K562 (cell line): ENCODE measurements around the gene PDZK1. TPM values are rescaled to one million over a fixed set of nuclear protein-coding genes. Genes with fewer than 3 reads are reported as not detected.
"Not testable (repeated sequence)": the region's sequence is repeated elsewhere in the genome, so short reads cannot be mapped to it uniquely, and the experiment has no call there.

Experiments
- ATAC-seq: fragments of 200-7000 bp; cut with Tn5 transposase; 3 replicates; pipeline ENCODE4 v1.9.1; 2020; ENCODE audit warnings: moderate library complexity
- BruUV-seq: library from RNA; stranded (reverse); fragments of 400-500 nt; replicated peaks from 2 replicates; lab custom pipeline; 2021; lab: Mats Ljungman, UMichigan
- CTCF ChIA-PET: fragments of 300-600 bp; formaldehyde crosslinking; extraction: SDS; loops from one replicate; lab custom pipeline; 2021; ENCODE audit warnings: low intra/inter-chr PET ratio; lab: Yijun Ruan, JAX
- POLR2A ChIA-PET: fragments of 300-600, 350-650 bp; sonication (Branson Sonifier 250); formaldehyde crosslinking; extraction: SDS; loops from one replicate; lab custom pipeline; 2021; ENCODE audit warnings: antibody characterized with exemption, inconsistent platforms; lab: Yijun Ruan, JAX
- DNase-seq, 4 experiments: peaks; one replicate each; pipeline versions ENCODE4 v3.0.0 to v3.0.0-alpha.2; 2011 to 2018; ENCODE audit warnings: low spot score in 3 of 4, mixed read lengths in 3 of 4; ENCODE audit errors: extremely low read depth in 1 of 4
- FAIRE-seq: peaks from 2 replicates; lab custom pipeline; 2011; peaks lifted over from hg19 to GRCh38; lab: Jason Lieb, UNC
- H2AFZ ChIP-seq: 2 replicates; pipeline ENCODE4 v1.6.0; 2011; ENCODE audit warnings: low read depth, low read length, control low read depth, inconsistent platforms
- H3K27ac ChIP-seq: fragments of 200-600 bp; 3 replicates; pipeline ENCODE4 v1.8.0; 2011; ENCODE audit warnings: low read depth, mild to moderate bottlenecking, control low read depth, inconsistent platforms, low read length, moderate library complexity, mixed read lengths; ENCODE audit errors: extremely low read depth
- H3K27me3 ChIP-seq, 2 experiments: fragments of 300-600 bp in 1 of 2; 2 replicates in 1 of 2; 3 replicates in 1 of 2; pipeline versions ENCODE4 v1.6.0 to v1.8.0; 2011; ENCODE audit warnings: inconsistent platforms in 2 of 2, low read length in 2 of 2, mild to moderate bottlenecking in 1 of 2, mixed read lengths in 1 of 2, moderate library complexity in 1 of 2; ENCODE audit not compliant: control insufficient read depth in 2 of 2, insufficient read depth in 2 of 2
- H3K36me3 ChIP-seq: fragments of 300-600 bp; 3 replicates; pipeline ENCODE4 v1.8.0; 2011; ENCODE audit warnings: mild to moderate bottlenecking, low read length, inconsistent platforms; ENCODE audit not compliant: control insufficient read depth, insufficient read depth
- H3K4me1 ChIP-seq, 2 experiments: fragments of 200-600 bp in 1 of 2; replicated peaks in 1 of 2; 2 replicates in 1 of 2; 3 replicates in 1 of 2; pipeline versions ENCODE4 v1.5.1 to v1.8.0; 2011; ENCODE audit warnings: inconsistent platforms in 2 of 2, low read length in 2 of 2, mild to moderate bottlenecking in 1 of 2, mixed read lengths in 1 of 2, moderate library complexity in 1 of 2; ENCODE audit not compliant: control insufficient read depth in 2 of 2, insufficient read depth in 2 of 2
- H3K4me2 ChIP-seq: 2 replicates; pipeline ENCODE4 v1.6.1; 2011; ENCODE audit warnings: low read length, control low read depth, inconsistent platforms, mixed read lengths; ENCODE audit not compliant: insufficient read depth
- H3K4me3 ChIP-seq: fragments of 200-600 bp; sonication (generic), shearing (Covaris generic); 2 replicates; pipeline ENCODE4 v1.5.1; 2016; ENCODE audit warnings: control low read depth, inconsistent platforms
- H3K79me2 ChIP-seq: fragments of 200-600 bp; 3 replicates; pipeline ENCODE4 v1.8.0; 2011; ENCODE audit warnings: low read length, inconsistent platforms; ENCODE audit not compliant: control insufficient read depth, insufficient read depth
- H3K9ac ChIP-seq, 2 experiments: 2 replicates each; pipeline versions ENCODE4 v1.6.0 to v1.6.1; 2011; ENCODE audit warnings: low read depth in 2 of 2, low read length in 2 of 2, control low read depth in 1 of 2, inconsistent platforms in 1 of 2, mild to moderate bottlenecking in 1 of 2, mixed read lengths in 1 of 2; ENCODE audit not compliant: insufficient read depth in 1 of 2
- H3K9me1 ChIP-seq: one replicate; pipeline ENCODE4 v1.6.0; 2011; ENCODE audit warnings: inconsistent platforms, mild to moderate bottlenecking, low read length, moderate library complexity; ENCODE audit not compliant: control insufficient read depth, insufficient read depth
- H3K9me3 ChIP-seq: replicated peaks from 2 replicates; pipeline ENCODE4 v1.5.1; 2011; ENCODE audit warnings: low read depth, low read length, inconsistent platforms; ENCODE audit not compliant: control insufficient read depth, insufficient read depth
- H4K20me1 ChIP-seq: replicated peaks from 2 replicates; pipeline ENCODE4 v1.6.1; 2011; ENCODE audit warnings: low read length, inconsistent platforms, mixed read lengths; ENCODE audit not compliant: control insufficient read depth, insufficient read depth
- NFIC ChIP-seq: fragments of 450-650 bp; IDR thresholded peaks from 2 replicates; pipeline ENCODE4 v1.6.1; 2017; ENCODE audit warnings: mild to moderate bottlenecking, inconsistent platforms
- WGBS: fragments of 100-300 bp; shearing (Covaris generic); methylation state at CpG from one replicate; pipeline ENCODE4 v1.1.6; 2016; ENCODE audit warnings: low coverage, mixed read lengths; ENCODE audit not compliant: insufficient coverage; ENCODE audit errors: missing lambda C conversion rate; 5-methylcytosine and 5-hydroxymethylcytosine counted together
- in situ Hi-C: fragments of 300-500 bp; cut with MboI; formaldehyde crosslinking; loops from 4 replicates; pipeline ENCODE4 v1.15.0; 2018; ENCODE audit warnings: inconsistent platforms, mixed read lengths
- intact Hi-C: fragments of 100-400 bp; cut with micrococcal nuclease; formaldehyde crosslinking; loops from 2 replicates; pipeline ENCODE4 v1.14.2; 2022
- polyA plus RNA-seq, 8 experiments: library from polyadenylated mRNA; depleted of rRNA in 4 of 8; stranded (reverse) in 5 of 8; unstranded in 3 of 8; fragments of >200 nt; fragmentation: Nextera tagmentation in 2 of 8; fragmentation: Illumina TruSeq in 1 of 8; extraction: Ambion mirVana in 2 of 8; extraction: Trizol in 1 of 8; gene quantifications; 2 replicates each; pipeline versions ENCODE4 v1.2.1 to v1.2.3, GENCODE V29; 2011 to 2014; ENCODE audit warnings: inconsistent platforms in 1 of 8, missing spikeins in 1 of 8
- total RNA-seq, 7 experiments: library from RNA; depleted of rRNA in 6 of 7; stranded (reverse); fragments of >200 nt in 6 of 7; fragmentation: Illumina TruSeq in 2 of 7; extraction: Trizol in 2 of 7; gene quantifications; 2 replicates each; pipeline versions ENCODE4 v1.2.1 to v1.2.3, GENCODE V29; 2011 to 2021; ENCODE audit warnings: low replicate concordance in 1 of 7

PDZK1 gene
- total and polyA plus RNA-seq, 9 of the 15 experiments (the other 6 are each of a cell fraction or from before 2014, with no cell fraction given), result 0.04 to 0.22 (median 0.16) TPM; not detected in 2

GRCh38 chr1:145665015-145665414, 42.2 kb downstream of the PDZK1 start:
- ATAC-seq, BruUV-seq, in situ Hi-C loops, intact Hi-C loops, H3K4me2 ChIP-seq, H3K9me1 ChIP-seq, FAIRE-seq, H3K9ac ChIP-seq, H4K20me1 ChIP-seq, H3K27ac ChIP-seq, H2AFZ ChIP-seq, DNase-seq, H3K9me3 ChIP-seq, POLR2A ChIA-PET, H3K79me2 ChIP-seq, H3K27me3 ChIP-seq, H3K4me3 ChIP-seq, CTCF ChIA-PET, H3K4me1 ChIP-seq, H3K36me3 ChIP-seq: not testable (repeated sequence)
- WGBS, result 12% methylated on average over 4 of the region's 4 CpGs

DNA sequence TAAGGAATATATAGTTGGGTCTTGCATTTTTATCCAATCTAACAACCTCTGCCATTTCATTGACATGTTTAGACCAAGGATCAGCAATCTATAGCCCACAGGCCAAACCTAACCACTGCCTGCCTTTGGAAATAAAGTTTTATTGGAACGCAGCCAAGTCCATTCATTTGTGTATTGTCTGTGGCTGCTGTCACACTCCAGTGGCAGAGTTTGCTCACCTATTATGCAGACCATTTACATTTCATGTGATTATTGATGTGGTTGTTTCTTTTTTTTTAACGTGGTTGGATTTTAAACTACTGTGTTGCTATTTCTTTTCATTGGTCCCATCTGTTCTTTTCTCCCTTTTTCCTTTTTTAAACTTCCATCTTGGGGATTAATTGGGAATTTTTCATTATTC, 44.7 kb downstream of the PDZK1 start:
- in situ Hi-C loops, H3K9ac ChIP-seq, H3K27me3 ChIP-seq, H3K4me3 ChIP-seq, H3K79me2 ChIP-seq, intact Hi-C loops, H2AFZ ChIP-seq, CTCF ChIA-PET, H3K4me2 ChIP-seq, ATAC-seq, H3K36me3 ChIP-seq: not testable (repeated sequence)
- peak; percentile 76 for TF ChIP-seq NFIC
- TF ChIP-seq, all 486 proteins: peak for 1; not testable (repeated sequence) for 485
- FAIRE-seq, H3K27ac ChIP-seq, H4K20me1 ChIP-seq, POLR2A ChIA-PET, H3K9me3 ChIP-seq, BruUV-seq, H3K4me1 ChIP-seq, H3K9me1 ChIP-seq: not testable (repeated sequence)
- peak in 1 of 4 experiments; percentile 3 for DNase-seq
- WGBS, result 85% methylated on average over 2 of the region's 2 CpGs

GRCh38 chr1:145656245-145656943, 50.8 kb downstream of the PDZK1 start:
- H3K4me1 ChIP-seq, CTCF ChIA-PET, H3K27ac ChIP-seq, BruUV-seq, H3K79me2 ChIP-seq, in situ Hi-C loops, H3K4me2 ChIP-seq, H3K36me3 ChIP-seq, ATAC-seq, H3K9me1 ChIP-seq, H2AFZ ChIP-seq, H3K27me3 ChIP-seq, H3K9me3 ChIP-seq, POLR2A ChIA-PET, H4K20me1 ChIP-seq, DNase-seq, FAIRE-seq, H3K9ac ChIP-seq, H3K4me3 ChIP-seq, intact Hi-C loops: not testable (repeated sequence)
- WGBS, result 86% methylated on average over 2 of the region's 7 CpGs

GRCh38 chr1:145643990-145644389, 63.2 kb downstream of the PDZK1 start:
- intact Hi-C loops, H3K9me3 ChIP-seq, H3K9me1 ChIP-seq, H3K9ac ChIP-seq, CTCF ChIA-PET, H3K4me3 ChIP-seq, H3K4me2 ChIP-seq, BruUV-seq, in situ Hi-C loops, H4K20me1 ChIP-seq, ATAC-seq, DNase-seq, H3K27ac ChIP-seq, H3K36me3 ChIP-seq, H3K4me1 ChIP-seq, FAIRE-seq, H2AFZ ChIP-seq, H3K79me2 ChIP-seq, H3K27me3 ChIP-seq, POLR2A ChIA-PET: not testable (repeated sequence)
- no CpG with 5 or more reads among the region's 1 CpG for WGBS
